ENCODE data around the gene MUC20. TPM values are rescaled to one million over a fixed set of nuclear protein-coding genes. Genes with fewer than 3 reads are reported as not detected.

MUC20 gene
- total and polyA plus RNA-seq, 9 of the 15 experiments (the other 6 are each of a cell fraction or from before 2014, with no cell fraction given): 0.03 to 0.23 (median 0.15) TPM; not detected in 3

GRCh38 chr3:195715583-195716266, 5.1 kb upstream of the MUC20 start (continued):
- TF ChIP-seq SFPQ (IDR thresholded peaks at IDR 0.05; ENCODE audit: low read depth, low read length) (no peak), NFE2 (IDR thresholded peaks at IDR 0.05; ENCODE audit: low read depth) (peak; percentile 86), EP400 (IDR thresholded peaks at IDR 0.05) (peak; percentile 74), ATF7 (IDR thresholded peaks at IDR 0.05) (peak; percentile 85), SRSF7 (optimal IDR thresholded peaks at IDR 0.05; ENCODE audit: low read depth, low read length) (no peak), RCOR1 (IDR thresholded peaks at IDR 0.05; ENCODE audit: borderline replicate concordance in 1 of 2, low read depth in 2 of 2, low read length in 2 of 2) (peak in 1 of 2 experiments; percentile 73; a peak in 2 of 4 replicates), MAFF (IDR thresholded peaks at IDR 0.05; ENCODE audit: low read length) (peak; percentile 61; the same call in 1 of the 2 replicates), ZNF24 (IDR thresholded peaks at IDR 0.05) (peak; percentile 26; the same call in 1 of the 2 replicates), HES1 (IDR thresholded peaks at IDR 0.05; ENCODE audit: low read depth) (peak; percentile 56; the same call in 1 of the 2 replicates), VEZF1 (CRISPR knock-in tag; IDR thresholded peaks at IDR 0.05) (peak; percentile 40), STAT6 (CRISPR knock-in tag; IDR thresholded peaks at IDR 0.05) (0 out of 2 replicates have a peak, but pooled peaks have one; percentile 67), RAD51 (IDR thresholded peaks at IDR 0.05; ENCODE audit: borderline replicate concordance, low read depth) (peak; percentile 71), THAP12 (CRISPR knock-in tag; IDR thresholded peaks at IDR 0.05) (no peak), ZEB2 (IDR thresholded peaks at IDR 0.05) (peak; percentile 99), POLR2G (IDR thresholded peaks at IDR 0.05; ENCODE audit: low read depth, low read length) (no peak), ZNF175 (CRISPR knock-in tag; IDR thresholded peaks at IDR 0.05; ENCODE audit: low read depth) (peak; percentile 76), ZNF644 (tag; IDR thresholded peaks at IDR 0.05; ENCODE audit: low read depth) (0 out of 2 replicates have a peak, but pooled peaks have one; percentile 2), PPARD (CRISPR knock-in tag; IDR thresholded peaks at IDR 0.05) (no peak), TRIM24 (IDR thresholded peaks at IDR 0.05) (peak; percentile 99)
